ENCODE measurements around the gene OTUD1.

Gene OTUD1

GRCh38 chr10:23448802-23449570 lies 10.1 kb downstream of the OTUD1 start:
- H3K36me3 ChIP-seq (ENCODE audit: insufficient read depth, low read length) = no peaks in the 10 kb centered on the region
- H4K20me1 ChIP-seq (ENCODE audit: insufficient read depth, low read length) = no peaks in the 10 kb centered on the region
- H3K9me3 ChIP-seq (ENCODE audit: low read length) = no peaks in the 10 kb centered on the region
- H3K4me1 ChIP-seq (ENCODE audit: insufficient read depth, low read length, severe bottlenecking) = peaks cover 5% of the 10 kb centered on the region
- H3K9me2 ChIP-seq (ENCODE audit: low read depth, low read length) = no peaks in the 10 kb centered on the region
- H3F3A ChIP-seq (ENCODE audit: insufficient read depth, low read length) = no peaks in the 10 kb centered on the region
- H3K27me3 ChIP-seq (ENCODE audit: insufficient read depth, low read length) = no peaks in the 10 kb centered on the region
- no peak overlapping the region for H3K4me2 ChIP-seq (ENCODE audit: low read length)
- no peak overlapping the region for H2AFZ ChIP-seq (ENCODE audit: low read length)
- H3K4me3 ChIP-seq (ENCODE audit: low read depth, low read length, poor library complexity, severe bottlenecking) = no peak overlapping the region
- TF ChIP-seq CTCF (IDR thresholded peaks at IDR 0.05; ENCODE audit: low read length) (no peak), EZH2 (IDR thresholded peaks at IDR 0.05; ENCODE audit: borderline replicate concordance, low read length) (no peak)
- H3K27ac ChIP-seq (ENCODE audit: low read depth, low read length, poor library complexity, severe bottlenecking) = no peak overlapping the region
- H3K9ac ChIP-seq (ENCODE audit: low read length) = no peak overlapping the region
- H3K79me2 ChIP-seq (ENCODE audit: insufficient read depth, low read length) = no peaks in the 10 kb centered on the region

- Histone ChIP-seq H3K4me3 (ENCODE audit: low read depth, low read length, poor library complexity, severe bottlenecking) (no peak overlapping the region), H3K27ac (ENCODE audit: low read depth, low read length, poor library complexity, severe bottlenecking) (no peak overlapping the region), H3K4me1 (ENCODE audit: insufficient read depth, low read length, severe bottlenecking) (peaks cover 5% of the 10 kb centered on the region), H3K27me3 (ENCODE audit: insufficient read depth, low read length) (no peaks in the 10 kb centered on the region), H3K4me2 (ENCODE audit: low read length) (no peak overlapping the region), H3K9me2 (ENCODE audit: low read depth, low read length) (no peaks in the 10 kb centered on the region), H4K20me1 (ENCODE audit: insufficient read depth, low read length) (no peaks in the 10 kb centered on the region), H3F3A (ENCODE audit: insufficient read depth, low read length) (no peaks in the 10 kb centered on the region), H3K9ac (ENCODE audit: low read length) (no peak overlapping the region), H3K36me3 (ENCODE audit: insufficient read depth, low read length) (no peaks in the 10 kb centered on the region), H2AFZ (ENCODE audit: low read length) (no peak overlapping the region), H3K9me3 (ENCODE audit: low read length) (no peaks in the 10 kb centered on the region), H3K79me2 (ENCODE audit: insufficient read depth, low read length) (no peaks in the 10 kb centered on the region)
- TF ChIP-seq CTCF (IDR thresholded peaks at IDR 0.05; ENCODE audit: low read length) (no peak), EZH2 (IDR thresholded peaks at IDR 0.05; ENCODE audit: borderline replicate concordance, low read length) (no peak)
These were observed 13.3 kb downstream of the OTUD1 start for GRCh38 chr10:23452033-23452655.

GRCh38 chr10:23453465-23453864 lies 14.6 kb downstream of the OTUD1 start:
- no peak overlapping the region for H3K4me2 ChIP-seq (ENCODE audit: low read length)
- H3K9ac ChIP-seq (ENCODE audit: low read length) = no peak overlapping the region
- no peak overlapping the region for H3K27ac ChIP-seq (ENCODE audit: low read depth, low read length, poor library complexity, severe bottlenecking)
- no peaks in the 10 kb centered on the region for H3K79me2 ChIP-seq (ENCODE audit: insufficient read depth, low read length)
- no peak overlapping the region for H3K4me3 ChIP-seq (ENCODE audit: low read depth, low read length, poor library complexity, severe bottlenecking)
- H3K9me2 ChIP-seq (ENCODE audit: low read depth, low read length) = no peaks in the 10 kb centered on the region
- H4K20me1 ChIP-seq (ENCODE audit: insufficient read depth, low read length) = no peaks in the 10 kb centered on the region
- no peaks in the 10 kb centered on the region for H3K27me3 ChIP-seq (ENCODE audit: insufficient read depth, low read length)
- H3F3A ChIP-seq (ENCODE audit: insufficient read depth, low read length) = no peaks in the 10 kb centered on the region
- no peak overlapping the region for H2AFZ ChIP-seq (ENCODE audit: low read length)
- peaks cover 5% of the 10 kb centered on the region for H3K4me1 ChIP-seq (ENCODE audit: insufficient read depth, low read length, severe bottlenecking)
- TF ChIP-seq EZH2 (IDR thresholded peaks at IDR 0.05; ENCODE audit: borderline replicate concordance, low read length) = no peak
- no peak for TF ChIP-seq CTCF (IDR thresholded peaks at IDR 0.05; ENCODE audit: low read length)
- H3K36me3 ChIP-seq (ENCODE audit: insufficient read depth, low read length) = no peaks in the 10 kb centered on the region
- H3K9me3 ChIP-seq (ENCODE audit: low read length) = no peaks in the 10 kb centered on the region

Data from OCI-LY1 (cell line).